ENCODE data around the gene LEKR1.

Gene LEKR1

DNA sequence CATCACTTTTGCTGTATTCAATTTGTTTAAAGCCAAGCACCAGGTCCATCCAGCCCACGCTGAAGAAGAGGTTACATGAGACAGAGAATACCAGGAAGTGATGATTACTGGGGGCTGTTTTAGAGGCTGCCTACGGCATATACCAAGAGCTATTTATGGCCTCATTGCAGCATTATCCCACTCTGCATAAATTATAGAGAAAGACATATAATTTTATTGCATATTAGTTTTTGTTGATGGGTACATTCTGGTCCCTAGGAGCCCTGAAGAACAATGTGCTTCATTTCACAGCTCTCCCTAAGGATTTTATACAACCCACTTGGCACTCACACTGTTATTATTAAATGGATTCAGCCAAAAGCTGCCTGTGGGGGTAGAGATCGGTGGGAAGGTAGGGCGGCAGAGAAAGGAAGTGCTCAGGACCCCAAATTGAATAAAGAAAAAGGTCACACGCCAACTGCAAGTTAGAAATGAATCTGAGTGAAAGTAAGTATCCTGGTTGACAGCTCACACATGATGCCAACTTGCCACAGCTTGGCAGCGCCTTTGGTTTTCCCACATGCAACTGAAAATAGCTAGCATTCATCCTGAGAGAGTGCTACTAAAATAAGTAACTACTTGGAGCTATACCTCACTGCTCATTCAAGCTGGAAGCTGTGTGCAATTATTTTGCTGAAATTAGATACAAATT lies 260.1 kb downstream of the LEKR1 start:
- DNase-seq = no peak

DNA sequence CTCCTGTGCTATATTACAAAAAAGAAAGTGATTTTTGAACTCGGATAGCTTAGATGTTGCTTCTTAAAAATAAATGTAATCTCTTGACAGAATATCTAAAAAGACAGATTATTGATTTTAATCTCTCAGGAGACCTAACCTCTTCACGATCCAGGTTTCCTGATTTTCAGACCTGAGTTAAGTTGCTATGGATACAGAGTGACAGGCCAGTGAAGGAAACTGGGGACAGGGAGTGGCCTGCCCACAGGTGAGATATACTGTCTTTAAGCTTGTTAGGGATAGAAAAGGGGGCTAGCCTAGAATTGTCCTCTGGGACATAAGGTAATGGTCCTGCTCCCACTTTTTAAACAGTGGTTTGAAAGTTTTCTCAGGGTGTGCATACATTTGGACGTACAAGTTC lies 260.6 kb downstream of the LEKR1 start:
- DNase-seq = no peak

DNA sequence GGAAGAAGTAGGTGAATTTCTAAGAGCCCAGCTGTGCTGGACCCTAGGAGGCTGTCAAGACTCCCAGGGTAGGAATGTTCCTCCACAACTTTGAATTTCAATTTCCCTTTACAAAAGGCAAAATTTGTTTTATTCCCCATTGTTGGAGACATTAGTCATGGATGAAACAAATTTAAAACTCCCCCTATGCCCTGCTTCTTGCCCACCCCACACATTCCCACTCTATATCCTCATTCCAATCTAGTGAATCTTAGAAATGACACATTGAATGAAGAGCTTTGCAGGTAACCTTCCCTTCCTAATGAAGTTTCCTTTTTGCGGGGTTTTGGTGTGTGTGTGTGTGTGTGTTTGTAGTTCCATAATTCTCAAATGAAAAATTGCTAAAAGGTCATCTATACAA lies 261.2 kb downstream of the LEKR1 start:
- peak; percentile 68 for DNase-seq

DNA sequence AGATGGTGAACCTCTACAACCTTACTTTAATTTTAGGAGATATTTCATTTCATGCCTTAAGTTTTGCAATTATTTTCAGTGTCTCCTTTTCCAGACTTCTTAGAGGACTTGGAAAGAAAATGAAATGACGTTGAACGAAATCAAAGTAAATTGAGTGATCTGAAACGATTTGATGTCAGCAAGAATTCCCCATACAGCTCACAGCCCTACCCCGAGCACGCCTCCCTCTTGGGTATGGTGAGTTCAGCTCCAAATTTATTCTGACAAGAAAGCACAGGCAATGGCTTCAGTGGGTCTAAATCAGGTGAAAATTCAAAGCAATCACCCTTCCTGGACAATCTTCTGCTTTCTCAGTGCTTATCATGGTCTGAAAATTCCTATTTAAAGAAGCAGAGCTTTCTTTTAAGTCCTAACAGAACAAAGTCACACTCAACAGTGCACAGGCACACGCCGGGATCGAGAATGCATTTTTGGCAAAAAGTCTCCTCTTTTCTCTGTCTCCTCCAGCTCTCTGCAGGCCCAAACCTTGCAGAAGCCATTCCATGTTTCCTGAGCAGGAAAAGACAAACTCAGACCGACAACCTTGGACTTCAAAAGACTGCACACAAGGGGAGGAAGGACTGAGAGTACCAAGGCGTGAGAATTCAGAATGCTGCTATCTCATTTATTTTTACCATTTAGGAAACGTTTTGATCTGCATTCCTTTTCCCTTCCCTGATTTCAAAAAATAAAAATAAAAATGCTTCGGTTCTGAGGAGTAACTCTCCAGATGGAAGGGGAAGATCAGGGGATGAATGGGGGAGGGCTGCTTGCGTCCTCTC lies 261.8 kb downstream of the LEKR1 start:
- peak; percentile 14 for DNase-seq

DNA sequence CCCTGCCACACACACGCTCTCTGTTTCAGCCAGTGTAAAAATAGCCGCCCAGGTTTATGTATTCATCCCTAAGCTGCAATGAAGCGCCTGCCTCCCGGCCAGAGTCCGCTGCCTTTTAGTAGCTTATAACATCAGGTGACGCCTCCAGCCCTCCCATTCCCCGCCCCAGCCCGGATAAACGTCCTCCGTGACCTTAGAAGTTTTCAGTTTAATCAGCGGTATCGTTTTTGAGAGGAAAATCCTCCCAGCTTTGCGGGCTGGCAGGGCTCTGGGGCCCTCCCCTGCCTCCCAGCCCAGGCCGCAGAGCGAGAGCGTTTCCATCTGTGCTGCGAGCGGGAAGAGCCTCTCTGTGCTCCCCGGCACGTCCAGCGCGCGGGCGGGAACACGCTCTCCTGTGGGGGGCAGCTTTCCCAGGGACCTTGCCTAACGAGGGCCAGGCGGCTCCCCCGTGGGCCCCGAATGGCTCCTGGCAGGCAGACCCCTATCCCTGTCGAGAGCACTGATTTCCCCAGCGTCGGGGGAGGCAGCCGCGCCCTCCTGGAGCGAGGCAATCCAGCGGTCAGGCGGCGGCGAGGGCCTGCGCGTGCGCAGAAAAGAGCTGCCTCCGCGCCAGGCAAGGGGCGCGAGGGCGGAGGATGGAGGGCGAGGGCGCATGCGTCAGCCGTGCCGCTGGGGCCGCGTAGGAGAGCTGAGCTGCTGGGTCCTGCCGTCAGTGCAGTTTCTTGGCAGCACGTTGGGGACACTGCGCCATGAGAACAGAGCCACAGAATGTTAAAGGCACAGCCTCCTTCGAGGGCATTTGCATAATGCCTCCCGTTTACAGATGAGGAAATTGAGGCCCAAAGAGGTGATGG lies 262.7 kb downstream of the LEKR1 start:
- DNase-seq = peak; percentile 92

DNA sequence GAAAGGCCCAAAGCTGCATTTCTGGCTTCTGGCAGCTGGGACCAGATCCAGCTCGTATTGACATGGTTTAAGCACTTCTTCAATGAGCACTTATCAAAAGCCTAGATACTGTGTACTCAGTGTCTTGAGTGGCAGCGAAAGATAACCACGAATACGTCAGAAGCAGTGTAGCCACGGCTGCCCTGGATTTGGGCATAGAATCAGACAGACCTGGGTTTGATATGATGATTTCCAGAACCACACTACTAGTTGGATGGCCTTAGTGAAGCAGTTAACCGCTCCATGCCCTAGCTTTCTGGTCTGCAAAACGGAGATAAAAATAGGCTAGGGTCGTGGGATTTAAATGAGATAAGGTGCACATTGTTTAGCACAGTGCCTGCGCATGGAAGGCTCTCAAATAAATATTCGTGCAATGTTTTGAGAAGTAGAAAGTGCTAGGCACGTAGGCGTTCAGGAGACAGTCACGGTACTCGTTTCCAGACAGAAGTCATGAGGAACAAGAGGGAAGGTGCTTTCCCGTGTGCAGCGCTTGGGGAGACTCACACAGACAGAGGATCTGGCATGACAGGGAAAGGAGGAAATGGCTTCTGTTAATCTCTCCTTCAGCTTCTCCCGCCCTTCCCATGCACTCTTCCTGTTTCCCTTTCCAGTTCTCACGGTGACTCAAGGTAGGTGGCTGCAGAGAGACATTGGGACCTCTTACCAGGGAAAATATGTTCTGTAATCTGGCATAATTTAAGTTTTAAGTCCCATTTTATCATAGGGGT lies 263.5 kb downstream of the LEKR1 start:
- peak; percentile 25 for DNase-seq

DNA sequence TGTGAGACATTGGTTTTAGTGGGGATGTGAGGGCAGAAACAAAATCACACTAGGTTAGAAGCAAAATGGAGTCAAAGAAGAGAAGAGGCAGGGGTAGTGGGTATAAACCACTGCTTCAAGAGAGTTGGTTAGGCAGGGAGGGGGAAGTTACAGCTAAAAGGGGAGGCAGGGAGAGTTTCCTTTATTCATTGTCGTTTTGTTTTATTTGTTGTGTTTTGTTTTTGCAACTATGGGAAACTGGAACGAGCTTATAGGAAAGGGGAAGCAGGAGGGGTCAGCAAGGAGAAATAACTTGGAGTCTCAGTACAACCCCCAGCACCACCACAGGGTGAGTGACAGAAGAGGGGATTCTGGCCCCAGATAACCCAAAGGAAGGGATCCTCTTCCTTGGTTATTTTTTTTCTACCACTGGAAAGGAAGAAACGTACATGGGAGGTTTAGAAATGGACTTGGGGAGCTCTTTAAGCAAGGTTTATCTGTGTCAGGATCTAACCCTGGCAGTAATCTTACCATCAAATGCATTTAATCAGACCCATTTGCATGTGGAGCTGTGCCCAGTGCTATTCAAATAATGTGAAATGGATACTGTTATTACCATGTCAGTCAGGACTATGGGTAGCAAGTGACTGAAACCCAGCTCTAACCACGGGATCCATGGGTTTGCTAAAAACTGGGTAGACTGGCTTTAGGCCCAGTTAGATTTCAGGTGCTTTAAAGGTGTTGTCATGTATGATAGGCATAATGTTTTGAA lies 265.1 kb downstream of the LEKR1 start:
- no peak for DNase-seq

DNA sequence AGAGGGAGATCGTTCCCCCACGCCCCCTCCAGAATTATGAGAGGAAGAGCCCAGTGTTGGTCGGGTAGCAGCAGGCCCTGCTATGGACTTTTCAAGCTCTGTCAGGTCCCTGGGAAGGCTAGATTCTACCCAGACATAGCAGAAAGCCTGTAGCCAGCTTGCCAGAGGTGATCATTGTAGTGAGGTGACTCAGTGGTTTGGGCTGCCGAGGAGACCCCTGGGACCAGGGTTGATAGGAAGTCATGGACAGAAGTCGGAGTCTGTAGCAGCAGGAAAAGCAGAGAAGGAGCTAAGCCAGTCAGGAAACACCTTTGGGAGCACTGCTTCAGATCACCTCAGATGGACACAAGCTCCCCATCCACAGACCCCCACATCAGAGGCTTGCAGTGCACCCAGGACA lies 266.1 kb downstream of the LEKR1 start:
- DNase-seq = peak; percentile 58

DNA sequence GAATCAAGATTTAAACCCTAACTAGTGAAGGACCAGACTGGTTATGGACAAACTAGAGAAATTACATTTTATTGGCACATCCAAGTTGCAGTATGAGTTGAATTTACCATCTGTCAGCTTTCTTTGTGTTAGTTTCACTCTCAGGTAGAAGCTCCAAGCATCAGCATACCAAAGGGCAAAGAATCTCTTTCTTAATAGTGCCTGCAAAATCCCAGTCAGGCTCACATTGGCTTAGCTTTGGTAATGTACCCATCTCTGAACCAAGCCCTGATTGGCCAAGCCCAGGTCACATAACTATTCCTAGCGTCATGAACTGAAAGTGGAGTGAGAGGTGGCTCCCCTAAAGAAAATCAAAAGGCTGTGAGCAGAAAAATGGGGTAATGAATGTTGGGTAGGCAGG lies 266.9 kb downstream of the LEKR1 start:
- DNase-seq = no peak

DNA sequence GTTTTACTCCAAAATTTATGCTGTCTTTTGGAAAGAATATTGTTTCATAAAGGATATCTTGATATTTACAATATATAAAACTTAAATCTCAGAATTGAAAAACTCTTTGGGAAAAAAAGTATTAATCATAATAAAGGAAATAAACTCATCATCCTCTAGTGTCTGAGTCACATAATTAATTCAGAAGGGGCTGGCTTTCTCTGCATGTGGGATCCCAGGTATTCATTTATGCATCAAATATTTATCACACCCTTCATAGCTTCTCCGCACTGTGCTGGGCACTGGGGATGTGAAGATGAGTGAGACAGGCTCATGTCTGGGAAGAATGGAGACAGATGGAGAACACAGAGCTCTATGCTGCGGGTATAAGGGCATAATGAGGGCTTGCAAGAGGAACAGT lies 268.1 kb downstream of the LEKR1 start:
- peak; percentile 24 for DNase-seq

DNA sequence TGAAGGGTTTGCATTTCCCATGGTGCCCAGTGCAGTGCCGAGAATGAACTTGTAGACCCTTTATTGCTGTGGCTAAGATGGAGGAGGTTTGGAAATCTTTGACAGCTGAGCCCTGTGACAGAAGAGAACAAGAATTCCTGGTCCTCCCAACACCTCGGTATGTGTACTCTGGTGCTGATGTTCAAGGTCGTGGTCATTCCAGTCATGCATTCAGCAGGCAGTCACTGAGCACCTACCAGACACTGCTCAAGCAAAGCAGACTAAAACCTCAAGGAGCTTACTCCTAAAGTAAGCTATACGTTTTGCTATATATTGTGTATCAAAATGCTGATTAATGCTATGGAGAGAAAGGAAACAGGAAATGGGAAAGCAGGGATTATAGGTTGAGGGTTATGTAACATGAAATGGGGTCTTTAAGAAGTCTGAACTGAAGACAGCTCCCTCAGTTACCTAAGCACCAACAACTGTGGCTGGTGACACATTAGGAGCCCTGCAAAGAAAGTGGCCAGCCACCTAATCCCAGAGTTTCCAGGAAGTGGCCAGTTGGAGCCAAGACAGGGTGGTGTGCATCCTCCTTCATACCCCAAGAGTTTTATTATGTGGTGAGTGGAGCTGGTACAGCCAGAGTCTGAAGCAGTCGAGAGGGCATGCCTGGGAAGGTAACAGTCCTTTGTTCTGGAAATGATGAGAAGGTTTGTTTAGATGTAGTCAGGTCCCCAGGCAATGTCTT lies 268.8 kb downstream of the LEKR1 start:
- DNase-seq = peak; percentile 74
